Measurements from ENCODE around the gene NLRC3.

The NLRC3 gene

GRCh38 chr16:3578610-3579551 is 1.7 kb upstream of the NLRC3 start:
- DNase-seq, result peak in 2 of 5 donors; percentile 28 to 87

- DNase-seq, result peak in 1 of 5 donors; percentile 74
Observed at GRCh38 chr16:3578121-3578520, 918 bp upstream of the NLRC3 start.

GRCh38 chr16:3576211-3576610 is 992 bp downstream of the NLRC3 start:
- peak in 1 of 5 donors; percentile 21 for DNase-seq

- no peak for DNase-seq
Observed at GRCh38 chr16:3575491-3575890, 1.7 kb downstream of the NLRC3 start.

DNA sequence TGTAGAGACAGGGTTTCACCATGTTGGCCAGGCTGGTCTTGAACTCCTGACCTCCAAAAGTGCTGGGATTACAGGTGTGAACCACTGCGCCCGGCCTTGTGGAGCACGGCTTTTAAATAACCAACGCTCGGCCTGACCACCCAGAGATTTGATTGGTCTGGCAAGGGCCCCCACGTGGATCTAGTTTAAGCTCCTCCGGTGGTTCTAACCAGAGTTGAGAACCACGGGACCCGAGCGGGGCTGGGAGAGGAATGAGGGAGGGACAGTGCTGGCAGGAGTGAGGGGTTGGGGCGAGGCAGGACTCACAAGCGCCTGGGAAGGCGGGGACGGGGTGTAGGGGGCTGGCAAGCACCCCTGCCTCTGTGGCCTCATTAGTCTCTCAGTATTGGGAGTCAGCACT is 3.0 kb downstream of the NLRC3 start:
- no peak for DNase-seq

DNA sequence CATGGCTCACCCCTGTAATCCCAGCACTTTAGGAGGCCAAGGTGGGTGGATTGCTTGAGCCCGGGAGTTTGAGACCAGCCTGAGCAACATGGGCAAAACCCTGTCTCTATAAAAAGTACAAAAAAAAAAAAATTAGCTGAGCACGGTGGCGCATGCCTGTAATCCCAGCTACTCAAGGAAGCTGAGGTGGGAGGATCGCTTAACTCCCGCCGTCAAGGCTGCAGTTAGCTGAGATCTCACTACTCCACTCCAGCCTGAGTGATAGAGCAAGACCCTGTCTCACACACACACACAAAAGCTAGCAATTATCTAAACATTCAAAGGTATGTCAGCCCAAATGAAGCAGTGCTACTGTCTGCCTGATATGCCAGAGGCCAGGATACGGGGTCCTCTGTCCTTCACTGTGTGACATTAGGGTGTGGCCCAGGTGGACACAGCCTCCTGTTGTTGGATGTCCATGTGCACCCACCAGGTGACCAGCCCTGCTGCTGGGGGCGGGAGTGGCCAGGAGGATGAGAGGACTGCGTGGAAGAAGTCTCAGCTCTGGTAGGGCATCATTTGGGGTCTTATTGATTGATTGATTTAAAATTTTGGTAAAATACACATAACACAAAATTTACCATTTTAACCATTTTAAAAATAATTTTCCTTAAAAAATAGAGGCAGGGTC is 3.9 kb downstream of the NLRC3 start:
- no peak for DNase-seq

- DNase-seq, result no peak
Observed at GRCh38 chr16:3570420-3571062, 6.7 kb downstream of the NLRC3 start.

DNA sequence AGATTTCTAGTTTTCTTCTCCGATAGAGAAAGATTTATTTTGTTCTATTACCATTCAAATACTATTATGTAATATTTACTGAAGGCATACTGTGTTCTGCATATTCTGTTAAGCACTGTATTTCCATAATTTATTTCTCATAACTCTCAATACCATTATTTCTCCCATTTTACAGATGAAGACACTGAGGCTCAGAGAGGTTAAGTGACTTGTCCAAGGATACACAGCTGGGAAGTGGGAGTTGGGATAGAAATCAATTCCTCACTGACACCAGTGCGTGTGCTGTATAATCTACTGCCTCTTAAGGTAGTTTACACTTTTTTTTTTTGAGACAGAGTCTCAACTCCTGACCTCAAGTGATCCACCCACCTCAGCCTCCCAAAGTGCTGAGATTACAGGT is 7.4 kb downstream of the NLRC3 start:
- no peak for DNase-seq

GRCh38 chr16:3566990-3567389 is 10.2 kb downstream of the NLRC3 start:
- DNase-seq, result no peak

DNA sequence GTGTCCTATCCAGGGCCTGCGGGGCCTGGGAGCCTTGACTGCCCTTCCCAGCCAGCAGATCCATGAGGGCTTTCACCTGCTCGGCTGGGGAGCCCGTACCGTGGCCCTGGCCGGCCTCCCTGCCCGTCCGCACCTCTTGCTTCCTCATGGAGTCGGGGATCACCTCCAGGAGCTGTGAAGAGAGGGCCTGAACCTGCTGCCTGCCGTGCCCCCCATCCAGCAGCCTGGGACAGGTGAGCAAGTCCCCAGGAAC is 12.4 kb downstream of the NLRC3 start:
- no peak for DNase-seq

DNA sequence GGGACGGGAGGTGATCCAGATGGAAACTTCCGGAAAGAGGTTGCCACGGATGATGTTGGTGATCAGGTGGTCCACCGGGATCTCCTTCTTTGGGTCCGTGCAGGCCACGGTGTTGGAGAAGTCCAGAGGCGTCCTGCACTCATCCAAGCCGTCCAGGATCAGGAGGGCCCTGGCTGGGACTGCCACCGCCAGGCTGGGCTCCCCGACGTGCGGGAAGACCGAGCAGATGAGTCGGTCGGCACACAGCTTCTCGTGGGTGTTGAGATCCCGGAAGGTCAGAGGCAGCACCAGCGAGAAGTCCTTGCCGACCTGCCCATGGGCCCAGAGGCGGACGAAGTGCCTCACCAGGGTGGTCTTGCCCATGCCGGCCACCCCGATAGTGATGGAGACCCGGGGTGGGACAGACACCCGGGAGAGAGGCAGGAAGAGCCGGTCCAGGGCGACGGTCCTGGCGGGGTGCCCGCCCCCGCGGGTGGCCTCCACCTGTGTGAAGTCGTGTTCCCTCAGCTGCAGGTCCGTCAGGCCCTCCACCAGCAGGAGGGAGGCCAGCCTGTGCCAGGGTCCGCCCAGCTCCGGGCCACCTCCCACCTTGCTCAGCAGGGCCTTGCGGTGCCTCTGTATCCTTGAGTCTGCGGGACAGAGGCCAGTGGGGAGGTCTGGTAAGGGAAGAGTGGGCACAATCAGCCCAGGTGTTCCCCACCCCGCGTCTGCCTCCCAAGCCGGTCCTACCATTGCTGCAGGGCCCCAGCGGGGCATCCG is 12.9 kb downstream of the NLRC3 start:
- DNase-seq, result no peak

- no peak for DNase-seq
Observed at GRCh38 chr16:3562914-3563480, 14.2 kb downstream of the NLRC3 start.

- DNase-seq, result no peak
Observed at GRCh38 chr16:3561626-3562025, 15.6 kb downstream of the NLRC3 start.

GRCh38 chr16:3554351-3554928 is 22.8 kb downstream of the NLRC3 start:
- no peak for DNase-seq

DNA sequence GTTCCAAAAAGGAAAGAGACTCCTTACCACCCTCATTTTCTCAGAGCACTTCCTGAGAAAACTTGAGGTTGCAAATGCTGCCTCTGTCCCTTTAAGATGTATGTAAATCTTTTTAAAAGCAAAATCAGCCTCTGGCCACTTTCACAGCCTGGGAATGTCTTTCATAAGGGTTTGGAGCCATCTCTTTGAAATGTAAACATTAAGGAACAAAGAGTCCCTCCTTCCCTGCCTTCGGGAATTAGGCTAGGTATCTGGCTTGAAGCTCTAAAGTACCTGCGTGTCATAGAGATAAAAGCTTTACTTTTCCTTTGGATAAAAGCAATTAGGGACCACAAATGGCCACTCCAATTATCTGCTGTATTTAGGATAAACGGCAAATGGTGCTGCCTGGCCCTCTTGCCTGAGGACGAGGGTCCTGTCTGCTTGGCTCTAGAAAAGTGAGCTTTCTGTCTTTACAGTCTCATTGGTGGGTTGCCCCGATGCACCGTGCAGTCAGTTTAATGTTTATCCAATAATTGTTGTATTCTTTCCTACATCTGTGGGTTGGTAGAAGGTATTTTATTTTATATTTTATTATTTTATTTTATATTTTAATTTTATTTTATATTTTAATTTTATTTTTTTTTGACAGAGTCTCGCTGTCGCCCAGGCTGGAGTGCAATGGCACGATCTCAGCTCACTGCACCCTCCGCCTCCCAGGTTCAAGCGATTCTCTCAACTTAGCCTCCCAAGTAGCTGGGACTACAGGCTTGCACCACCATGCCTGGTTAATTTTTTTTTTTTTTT is 23.9 kb downstream of the NLRC3 start:
- DNase-seq, result no peak

DNA sequence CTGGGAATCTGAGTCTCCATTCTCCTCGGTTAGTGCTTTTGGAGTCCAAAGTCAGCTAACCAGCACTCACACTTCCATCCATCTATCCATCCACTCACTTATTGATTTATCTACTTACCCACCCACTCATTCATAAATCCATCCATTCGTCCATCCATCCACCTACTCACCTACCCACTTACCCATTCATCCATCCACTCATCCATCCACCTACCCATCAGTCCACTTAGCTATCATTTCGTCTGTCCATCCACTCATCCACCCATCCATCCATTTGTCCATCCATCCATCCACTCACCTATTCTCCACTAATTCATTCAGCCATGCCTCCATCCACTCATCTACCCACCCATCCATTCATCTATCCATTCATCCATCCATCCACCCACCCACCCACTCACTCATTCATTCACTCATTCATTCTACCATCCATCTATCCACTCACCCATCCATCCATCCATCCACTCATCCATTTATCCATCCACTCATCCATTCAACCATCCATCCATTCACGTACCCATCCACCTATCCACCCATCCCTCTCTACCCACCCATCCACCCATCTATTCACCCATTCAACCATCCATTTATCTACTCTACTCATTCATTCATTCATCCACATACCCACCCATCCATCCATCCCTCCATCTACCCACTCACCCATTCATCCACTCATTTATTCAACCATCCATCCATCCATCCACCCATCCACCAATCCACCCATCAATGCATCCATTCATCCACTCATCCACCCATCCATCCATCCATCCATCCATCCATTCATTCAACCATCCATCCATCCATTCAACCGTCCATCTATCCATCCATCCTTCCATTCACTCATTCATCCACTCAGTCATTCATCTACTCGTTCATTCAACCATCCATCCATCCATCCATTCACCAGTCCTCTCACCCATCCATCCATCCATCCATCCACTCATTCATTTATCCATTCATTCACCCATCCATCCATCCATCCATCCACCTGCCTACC is 26.1 kb downstream of the NLRC3 start:
- DNase-seq, result no peak

DNA sequence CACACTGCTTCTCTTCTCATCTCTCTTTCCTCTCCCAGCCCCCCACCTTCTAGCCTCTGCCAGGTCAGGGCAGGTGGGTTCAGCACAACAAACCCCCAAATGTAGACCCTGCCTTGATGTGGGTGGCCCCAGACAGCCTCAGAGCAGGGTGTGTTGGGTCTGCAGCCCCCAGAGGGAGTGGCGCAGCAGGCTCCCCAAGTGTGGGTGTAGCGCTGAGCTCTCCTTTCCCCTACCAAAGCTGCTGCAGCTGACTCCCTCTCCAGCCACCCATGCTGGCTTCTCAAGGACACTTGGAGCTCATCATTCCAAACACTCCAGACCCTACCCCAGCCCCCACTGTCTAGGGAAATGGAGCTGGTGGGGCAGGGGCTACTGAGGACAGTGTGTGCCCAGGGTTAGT is 27.3 kb downstream of the NLRC3 start:
- no peak for DNase-seq

- no peak for DNase-seq
Observed at GRCh38 chr16:3548859-3549258, 28.3 kb downstream of the NLRC3 start.

- DNase-seq, result no peak
Observed at GRCh38 chr16:3548445-3548844, 28.8 kb downstream of the NLRC3 start.

DNA sequence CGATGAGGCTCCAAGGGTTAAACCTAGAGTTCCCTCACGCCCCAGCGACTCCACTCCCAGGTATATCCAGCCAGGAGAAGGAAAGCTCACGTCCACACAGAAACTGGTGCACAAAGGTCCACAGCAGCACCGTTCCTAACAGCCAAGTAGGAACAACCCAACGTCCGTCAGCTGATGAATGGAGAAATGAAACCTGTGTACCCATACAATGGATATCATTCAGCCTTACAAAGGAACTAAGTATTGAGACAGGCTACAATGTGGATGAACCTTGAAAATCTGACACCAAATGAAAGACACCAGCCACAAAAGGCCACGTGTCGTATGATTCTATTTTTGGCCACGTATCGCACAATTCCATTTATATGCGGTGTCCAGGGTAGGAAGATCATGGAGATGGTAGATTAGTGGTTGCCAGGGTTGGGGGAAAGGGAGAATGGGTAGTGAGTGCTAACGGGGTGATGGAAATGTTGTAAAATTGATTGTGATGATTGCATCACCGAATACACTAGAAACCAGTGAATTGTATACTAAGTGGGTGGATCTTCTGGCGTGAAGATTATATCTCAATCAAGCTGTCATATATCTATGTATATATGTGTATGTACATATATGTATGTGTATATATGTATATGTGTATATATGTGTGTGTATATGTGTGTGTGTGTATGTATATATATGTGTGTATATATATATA is 30.1 kb downstream of the NLRC3 start:
- no peak for DNase-seq

Data from T-helper 1 cell (primary cell).